Transverse colon (tissue), 3 donors: ENCODE data around the gene VPS11.

Experiments used
- EP300 ChIP-seq: sonication (generic); formaldehyde crosslinking; IDR thresholded peaks from one replicate; pipeline ENCODE4 v1.6.1; 2017; ENCODE audit warnings: antibody characterized with exemption, low read depth
- POLR2A ChIP-seq: fragments of 450-650 bp; IDR thresholded peaks from one replicate; pipeline ENCODE4 v1.6.1; 2016; ENCODE audit warnings: antibody characterized with exemption, mild to moderate bottlenecking, moderate library complexity
- POLR2AphosphoS5 ChIP-seq, 3 donors: sonication (generic); formaldehyde crosslinking; IDR thresholded peaks; one replicate each; pipeline ENCODE4 v1.6.1; 2016; ENCODE audit warnings: antibody characterized with exemption in 3 of 3

- TF ChIP-seq EP300: no peak
- TF ChIP-seq POLR2AphosphoS5 (IDR thresholded peaks at IDR 0.05): no peak
- TF ChIP-seq POLR2A: no peak
Observed at GRCh38 chr11:119081682-119082260, 14.2 kb downstream of the VPS11 start.
